Esophagus muscularis mucosa (tissue), 4 donors: Measurements from ENCODE around the gene MPP1. TPM values are rescaled to one million over a fixed set of nuclear protein-coding genes. Genes with fewer than 3 reads are reported as not detected.

Experiments used
- DNase-seq: peaks from one replicate; pipeline ENCODE4 v3.0.0-alpha.2; 2017; ENCODE audit errors: extremely low spot score
- H3K27ac ChIP-seq, 4 donors: fragments of 200-600 bp; sonication (generic); replicated peaks in 1 of 4; 1 replicate in 3 of 4; 2 replicates in 1 of 4; pipeline ENCODE4 v1.5.1; 2016 to 2019; ENCODE audit warnings: mild to moderate bottlenecking in 1 of 4
- H3K27me3 ChIP-seq, 4 donors: fragments of 200-600 bp; sonication (generic); one replicate each; pipeline versions ENCODE4 v1.5.1 to v1.6.0; 2016 to 2019
- H3K36me3 ChIP-seq, 4 donors: fragments of 200-600 bp; sonication (generic); one replicate each; pipeline ENCODE4 v1.5.1; 2016 to 2019
- H3K4me1 ChIP-seq, 4 donors: fragments of 200-600 bp; sonication (generic); one replicate each; pipeline ENCODE4 v1.5.1; 2016 to 2019
- H3K4me3 ChIP-seq, 4 donors: fragments of 200-600 bp; sonication (generic); 1 replicate in 2 of 4; 2 replicates in 2 of 4; pipeline ENCODE4 v1.5.1; 2016 to 2019; ENCODE audit warnings: mild to moderate bottlenecking in 4 of 4, moderate library complexity in 1 of 4
- H3K9me3 ChIP-seq, 4 donors: fragments of 200-600 bp; sonication (generic); 1 replicate in 3 of 4; 2 replicates in 1 of 4; pipeline ENCODE4 v1.5.1; 2016 to 2019
- EP300 ChIP-seq: sonication (generic); formaldehyde crosslinking; IDR thresholded peaks from one replicate; pipeline ENCODE4 v1.6.1; 2017; ENCODE audit warnings: antibody characterized with exemption
- POLR2A ChIP-seq: fragments of 450-650 bp; IDR thresholded peaks from one replicate; pipeline ENCODE4 v1.6.1; 2017; ENCODE audit warnings: antibody characterized with exemption, moderate library complexity, mild to moderate bottlenecking, low read depth
- POLR2AphosphoS5 ChIP-seq, 2 donors: sonication (generic); formaldehyde crosslinking; IDR thresholded peaks; one replicate each; pipeline ENCODE4 v1.6.1; 2017; ENCODE audit warnings: antibody characterized with exemption in 2 of 2
- WGBS: methylation state at CpG from one replicate; pipeline ENCODE4 v1.1.5; 2018; 5-methylcytosine and 5-hydroxymethylcytosine counted together
- intact Hi-C: fragments of 100-400 bp; cut with DNase I; formaldehyde crosslinking; loops from one replicate; pipeline ENCODE4 v1.15.1; 2023
- small RNA-seq, 3 donors: library from RNA; depleted of rRNA; stranded (forward); fragments of <200 nt; gene quantifications; one replicate each; pipeline ENCODE3, GENCODE V24; 2016
- total RNA-seq, 4 donors: library from RNA; depleted of rRNA; stranded (reverse); fragments of >200 nt; gene quantifications; one replicate each; pipeline versions ENCODE4 v1.1.0 to v1.2.1, GENCODE V29; 2016
- TF ChIP-seq, protein P1 (sequence below), 3 experiments: fragments of 200-600 bp in 2 of 3; fragments of 450-650 bp in 1 of 3; sonication (generic) in 2 of 3; IDR thresholded peaks; one replicate each; pipeline ENCODE4 v1.5.1; 2017 to 2019; ENCODE audit warnings: antibody characterized with exemption in 3 of 3, mild to moderate bottlenecking in 2 of 3, moderate library complexity in 1 of 3

The MPP1 gene
- total RNA-seq, 4 donors from 2014 or later: 28.2 to 46.9 (median 33.3) TPM

DNA sequence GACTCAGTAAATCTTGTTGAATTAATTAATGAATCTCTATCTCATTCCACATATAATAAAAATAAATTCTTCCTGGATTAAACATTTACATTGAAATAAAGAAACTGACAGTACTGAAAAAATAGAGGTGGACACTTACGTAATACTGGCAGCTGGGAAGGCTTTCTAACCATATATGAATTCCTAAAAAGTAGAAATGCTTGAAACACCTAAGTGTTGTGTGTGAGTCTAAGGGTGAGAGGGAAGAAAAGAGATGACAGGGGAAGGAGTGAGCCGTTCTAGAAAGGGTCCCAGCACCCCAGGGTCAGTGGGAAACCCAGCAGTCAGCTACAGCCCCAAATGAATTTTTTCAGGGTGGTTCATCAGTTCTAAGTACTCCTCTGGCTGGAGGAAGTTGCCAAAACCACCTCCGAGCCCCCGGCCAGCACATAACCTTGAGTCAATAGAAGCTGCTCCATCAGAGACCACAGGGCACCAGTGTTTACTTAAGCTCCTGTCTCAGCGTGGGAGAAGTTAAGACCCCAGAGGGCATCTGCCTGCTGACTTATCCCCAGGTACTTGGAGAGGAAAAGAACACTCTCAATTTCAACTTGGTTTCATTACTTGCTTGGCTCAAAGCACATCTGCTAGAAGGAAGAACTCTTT lies 72.7 kb downstream of the MPP1 start:
- WGBS: 28% methylated on average over 5 of the region's 5 CpGs
- intact Hi-C loops: no loop called here
- H3K4me3 ChIP-seq: no peak overlapping the region
- TF ChIP-seq POLR2A (no peak), EP300 (no peak), POLR2AphosphoS5 (IDR thresholded peaks at IDR 0.05) (no peak)
- TF ChIP-seq, protein P1, sequence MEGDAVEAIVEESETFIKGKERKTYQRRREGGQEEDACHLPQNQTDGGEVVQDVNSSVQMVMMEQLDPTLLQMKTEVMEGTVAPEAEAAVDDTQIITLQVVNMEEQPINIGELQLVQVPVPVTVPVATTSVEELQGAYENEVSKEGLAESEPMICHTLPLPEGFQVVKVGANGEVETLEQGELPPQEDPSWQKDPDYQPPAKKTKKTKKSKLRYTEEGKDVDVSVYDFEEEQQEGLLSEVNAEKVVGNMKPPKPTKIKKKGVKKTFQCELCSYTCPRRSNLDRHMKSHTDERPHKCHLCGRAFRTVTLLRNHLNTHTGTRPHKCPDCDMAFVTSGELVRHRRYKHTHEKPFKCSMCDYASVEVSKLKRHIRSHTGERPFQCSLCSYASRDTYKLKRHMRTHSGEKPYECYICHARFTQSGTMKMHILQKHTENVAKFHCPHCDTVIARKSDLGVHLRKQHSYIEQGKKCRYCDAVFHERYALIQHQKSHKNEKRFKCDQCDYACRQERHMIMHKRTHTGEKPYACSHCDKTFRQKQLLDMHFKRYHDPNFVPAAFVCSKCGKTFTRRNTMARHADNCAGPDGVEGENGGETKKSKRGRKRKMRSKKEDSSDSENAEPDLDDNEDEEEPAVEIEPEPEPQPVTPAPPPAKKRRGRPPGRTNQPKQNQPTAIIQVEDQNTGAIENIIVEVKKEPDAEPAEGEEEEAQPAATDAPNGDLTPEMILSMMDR (IDR thresholded peaks at IDR 0.05): no peak
- no peak for DNase-seq
- peak overlapping the region; percentile 78 to 86 (median 84) for H3K27ac ChIP-seq
- peaks cover 91 to 100% (median 100%) of the 10 kb centered on the region in 4 donors for H3K4me1 ChIP-seq
- no peaks in the 10 kb centered on the region for H3K27me3 ChIP-seq
- no peaks in the 10 kb centered on the region for H3K9me3 ChIP-seq
- H3K36me3 ChIP-seq: no peaks in the 10 kb centered on the region

DNA sequence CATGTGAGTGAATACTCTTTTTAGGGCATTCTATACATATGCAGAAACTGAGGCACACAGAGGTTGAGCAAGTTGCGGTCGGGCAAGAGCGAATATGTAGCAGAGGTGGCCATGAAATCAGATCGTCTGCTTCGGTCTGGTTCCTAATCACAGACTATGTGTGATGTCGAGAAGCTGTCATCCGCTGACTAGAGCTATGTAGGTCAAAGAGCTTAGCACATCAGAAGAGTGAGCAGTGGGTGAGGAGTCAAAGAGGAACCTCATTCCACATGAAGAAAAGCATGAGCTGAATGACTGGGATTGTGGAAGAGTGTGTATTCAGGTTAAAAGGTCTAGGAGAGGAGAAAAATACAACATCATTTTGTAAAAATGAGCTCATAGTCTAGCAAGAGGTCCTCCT lies 73.4 kb downstream of the MPP1 start:
- intact Hi-C loops: no loop called here
- H3K4me3 ChIP-seq: no peak overlapping the region
- H3K27me3 ChIP-seq: no peaks in the 10 kb centered on the region
- no peaks in the 10 kb centered on the region for H3K36me3 ChIP-seq
- H3K27ac ChIP-seq: peak overlapping the region; percentile 29 to 86 (median 84)
- H3K4me1 ChIP-seq: peaks cover 91 to 100% (median 100%) of the 10 kb centered on the region in 4 donors
- no peak for DNase-seq
- no peak for TF ChIP-seq POLR2A
- peak in 1 of 2 donors; percentile 13 for TF ChIP-seq POLR2AphosphoS5 (IDR thresholded peaks at IDR 0.05)
- TF ChIP-seq, protein P1 (IDR thresholded peaks at IDR 0.05): no peak
- TF ChIP-seq EP300: no peak
- H3K9me3 ChIP-seq: no peaks in the 10 kb centered on the region
- WGBS: 75% methylated on average over 7 of the region's 7 CpGs

DNA sequence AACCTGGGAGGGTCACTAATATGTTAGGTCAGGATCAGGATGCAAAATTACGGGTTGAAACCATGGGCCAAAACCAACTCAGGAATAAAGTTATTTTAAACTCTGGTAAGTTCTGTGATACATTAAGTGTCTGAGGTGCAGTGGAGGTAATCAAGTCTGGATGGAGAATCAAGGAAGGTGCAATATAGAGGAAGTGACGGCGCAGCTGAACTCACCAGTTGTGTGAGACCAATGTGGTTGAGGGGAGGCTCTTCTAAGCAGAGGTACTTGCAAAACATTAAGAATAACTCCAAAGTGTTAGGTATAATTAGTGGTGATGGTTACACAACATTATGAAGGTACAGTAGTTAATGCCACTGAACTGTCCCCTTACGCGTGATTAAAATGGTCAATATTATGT lies 74.1 kb downstream of the MPP1 start:
- Histone ChIP-seq H3K4me3 (no peak overlapping the region), H3K27ac (peak overlapping the region; percentile 75 to 86 (median 84)), H3K36me3 (no peaks in the 10 kb centered on the region), H3K9me3 (no peaks in the 10 kb centered on the region), H3K27me3 (no peaks in the 10 kb centered on the region), H3K4me1 (peaks cover 91 to 100% (median 99%) of the 10 kb centered on the region in 4 donors)
- TF ChIP-seq POLR2A (no peak), POLR2AphosphoS5 (IDR thresholded peaks at IDR 0.05) (no peak), EP300 (no peak)
- DNase-seq: no peak
- intact Hi-C loops: no loop called here
- WGBS: 81% methylated on average over 5 of the region's 5 CpGs

DNA sequence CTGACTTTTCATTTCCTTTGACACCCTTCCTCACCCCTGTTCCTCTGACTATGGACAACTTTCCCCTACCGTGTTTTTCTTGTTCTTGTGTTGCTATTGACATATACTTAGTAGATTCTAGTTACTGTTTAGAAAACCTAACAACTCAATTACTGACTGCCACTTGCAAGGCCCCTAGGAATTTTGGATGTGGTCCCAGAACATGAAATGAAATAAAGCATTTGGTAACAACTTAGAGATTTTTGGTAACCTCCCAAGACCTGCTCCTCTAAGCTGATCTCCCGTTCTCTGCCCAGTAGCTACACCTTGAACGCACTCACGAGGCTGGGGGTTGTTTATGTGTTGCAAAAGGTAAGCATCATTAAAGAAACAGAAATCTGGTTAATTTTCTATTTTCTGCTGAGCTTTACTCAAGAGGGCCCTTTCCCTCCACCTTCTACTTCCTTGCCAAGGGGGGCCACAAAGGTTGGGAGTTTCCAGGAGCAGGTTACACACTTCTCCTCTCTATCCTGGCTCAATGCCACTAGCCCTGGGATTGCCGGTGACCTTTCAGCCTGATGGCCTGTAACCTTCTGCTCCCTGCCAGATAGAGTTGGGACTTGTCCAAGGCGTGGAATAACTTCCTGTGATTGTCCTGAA lies 74.9 kb downstream of the MPP1 start:
- TF ChIP-seq POLR2AphosphoS5 (IDR thresholded peaks at IDR 0.05) (peak; percentile 31 to 36), POLR2A (no peak)

DNA sequence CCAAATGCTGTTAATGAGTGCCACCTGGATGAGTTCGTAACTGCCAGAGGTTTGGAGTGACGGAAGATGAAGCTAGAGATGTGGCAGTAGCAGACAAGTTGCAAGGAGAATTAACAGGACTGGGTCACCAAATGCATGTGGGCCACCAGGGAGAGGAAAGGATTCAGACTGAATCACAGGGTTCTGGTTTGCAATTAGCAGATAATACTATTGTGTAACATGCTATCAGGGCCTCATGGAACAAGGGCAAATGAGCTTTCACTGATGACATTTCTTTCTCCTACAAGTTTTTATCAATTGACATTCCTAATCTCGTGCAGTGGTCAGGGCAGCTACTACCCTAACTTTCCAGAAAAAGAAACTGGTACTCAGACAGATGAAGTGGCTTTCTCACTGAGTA lies 75.8 kb downstream of the MPP1 start:
- Histone ChIP-seq H3K36me3 (no peaks in the 10 kb centered on the region), H3K27me3 (no peaks in the 10 kb centered on the region), H3K27ac (peak overlapping the region; percentile 75 to 86 (median 84)), H3K4me1 (peaks cover 82 to 96% (median 90%) of the 10 kb centered on the region in 4 donors), H3K9me3 (no peaks in the 10 kb centered on the region), H3K4me3 (no peak overlapping the region)
- DNase-seq: no peak
- intact Hi-C loops: no loop called here
- TF ChIP-seq POLR2A (no peak), EP300 (no peak)
- 66% methylated on average over 3 of the region's 3 CpGs for WGBS

More for the DNA sequence above, 74.9 kb downstream of the MPP1 start:
- Histone ChIP-seq H3K9me3 (no peaks in the 10 kb centered on the region), H3K36me3 (no peaks in the 10 kb centered on the region), H3K27me3 (no peaks in the 10 kb centered on the region), H3K4me3 (no peak overlapping the region), H3K27ac (peak overlapping the region; percentile 75 to 86 (median 84)), H3K4me1 (peaks cover 88 to 99% (median 96%) of the 10 kb centered on the region in 4 donors)
- intact Hi-C loops: no loop called here
- 43% methylated on average over 6 of the region's 6 CpGs for WGBS
- no peak for DNase-seq

Small RNA genes within 50 kb of the gene (small RNA-seq; reads per million reads assigned to genes)
- gene SNORA36A: 0 reads per million in 3 donors

Other genes with a start within 250 kb of the MPP1 start
- gene CTAG1A, start 220.4 kb downstream of the MPP1 start, total RNA-seq: not detected
- gene CTAG1B, start 186.2 kb downstream of the MPP1 start, total RNA-seq: not detected
- gene CTAG2, start 151.9 kb downstream of the MPP1 start, total RNA-seq: not detected
- 1 to 10 TPM; 3.9 to 7.3 (median 5.2) TPM for gene GAB3, start 54.4 kb downstream of the MPP1 start, total RNA-seq
- gene DKC1, start 42.6 kb downstream of the MPP1 start, total RNA-seq: 10 to 100 TPM; 18.3 to 29.9 (median 24.9) TPM
- gene SMIM9, start 29.2 kb upstream of the MPP1 start, total RNA-seq: not detected
- gene F8A1, start 80.9 kb upstream of the MPP1 start, total RNA-seq: 10 to 100 TPM in 2 of 4 donors, 1 to 10 TPM in 2; 3.3 to 15.4 (median 8.6) TPM
- gene F8, start 217.2 kb upstream of the MPP1 start, total RNA-seq: 10 to 100 TPM; 17.0 to 30.0 (median 22.3) TPM
- gene FUNDC2, start 221.4 kb upstream of the MPP1 start, total RNA-seq: 10 to 100 TPM; 73.8 to 98.2 (median 95.9) TPM